ENCODE data around the gene CAMTA1.

CAMTA1 gene

DNA sequence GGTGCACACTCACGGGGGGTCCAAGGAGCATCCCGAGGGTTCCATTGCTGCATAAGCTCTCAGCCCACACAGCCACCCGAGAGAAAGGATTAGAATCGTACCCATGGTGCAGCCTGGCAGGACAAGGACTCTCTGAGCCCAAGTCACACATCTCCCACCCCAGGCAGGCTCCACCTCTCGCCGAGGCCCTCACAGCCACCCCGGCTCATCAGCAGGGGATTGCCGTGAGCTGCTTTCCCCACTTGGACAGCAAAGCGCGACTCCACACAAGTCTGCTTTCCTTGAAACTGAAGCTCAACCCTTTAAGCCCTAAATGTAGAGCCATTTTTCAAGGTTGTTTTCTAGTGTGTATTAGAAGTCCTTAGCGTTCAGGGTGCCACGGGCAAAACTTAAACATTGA is 679.5 kb downstream of the CAMTA1 start:
- no peak for DNase-seq (ENCODE audit: extremely low spot score)
- TF ChIP-seq LEF1 (IDR thresholded peaks at IDR 0.05; ENCODE audit: borderline replicate concordance) (no peak), SUZ12 (IDR thresholded peaks at IDR 0.05) (no peak), SP1 (IDR thresholded peaks at IDR 0.05) (no peak), HDGF (IDR thresholded peaks at IDR 0.05; ENCODE audit: borderline replicate concordance) (no peak), L3MBTL2 (conservative IDR thresholded peaks at IDR 0.05) (no peak), ARNT (IDR thresholded peaks at IDR 0.05) (no peak), NFRKB (IDR thresholded peaks at IDR 0.05) (no peak), CTBP1 (IDR thresholded peaks at IDR 0.05; ENCODE audit: borderline replicate concordance) (no peak), FOXM1 (IDR thresholded peaks at IDR 0.05; ENCODE audit: borderline replicate concordance) (no peak), FOXK2 (IDR thresholded peaks at IDR 0.05) (no peak), FOXA1 (IDR thresholded peaks at IDR 0.05) (no peak), PKNOX1 (IDR thresholded peaks at IDR 0.05) (no peak), ELF4 (IDR thresholded peaks at IDR 0.05) (no peak), TARDBP (IDR thresholded peaks at IDR 0.05) (no peak), ZNF384 (IDR thresholded peaks at IDR 0.05) (no peak), BHLHE40 (IDR thresholded peaks at IDR 0.05; ENCODE audit: borderline replicate concordance) (no peak)
- ChIA-PET POLR2A (no interaction called here), CTCF (interaction anchor here (0.7 to 1.0 kb wide), 2 partner anchors 10 to 73 kb away, joined by 3 read pairs; no protein-coding TSS in a partner anchor)

- no peak for TF ChIP-seq L3MBTL2 (conservative IDR thresholded peaks at IDR 0.05)
- no peak for TF ChIP-seq HDGF (IDR thresholded peaks at IDR 0.05; ENCODE audit: borderline replicate concordance)
- no peak for TF ChIP-seq FOXA1 (IDR thresholded peaks at IDR 0.05)
- TF ChIP-seq TARDBP (IDR thresholded peaks at IDR 0.05) = no peak
- TF ChIP-seq SUZ12 (IDR thresholded peaks at IDR 0.05) = no peak
- TF ChIP-seq SP1 (IDR thresholded peaks at IDR 0.05) = no peak
- TF ChIP-seq ARNT (IDR thresholded peaks at IDR 0.05) = no peak
- TF ChIP-seq FOXK2 (IDR thresholded peaks at IDR 0.05) = no peak
- no peak for TF ChIP-seq LEF1 (IDR thresholded peaks at IDR 0.05; ENCODE audit: borderline replicate concordance)
- no peak for TF ChIP-seq NFRKB (IDR thresholded peaks at IDR 0.05)
- TF ChIP-seq ELF4 (IDR thresholded peaks at IDR 0.05) = no peak
- no peak for TF ChIP-seq FOXM1 (IDR thresholded peaks at IDR 0.05; ENCODE audit: borderline replicate concordance)
- TF ChIP-seq BHLHE40 (IDR thresholded peaks at IDR 0.05; ENCODE audit: borderline replicate concordance) = no peak
- no peak for TF ChIP-seq CTBP1 (IDR thresholded peaks at IDR 0.05; ENCODE audit: borderline replicate concordance)
- no peak for TF ChIP-seq ZNF384 (IDR thresholded peaks at IDR 0.05)
- TF ChIP-seq PKNOX1 (IDR thresholded peaks at IDR 0.05) = no peak
These were observed 682.4 kb downstream of the CAMTA1 start for GRCh38 chr1:7467476-7468175.

DNA sequence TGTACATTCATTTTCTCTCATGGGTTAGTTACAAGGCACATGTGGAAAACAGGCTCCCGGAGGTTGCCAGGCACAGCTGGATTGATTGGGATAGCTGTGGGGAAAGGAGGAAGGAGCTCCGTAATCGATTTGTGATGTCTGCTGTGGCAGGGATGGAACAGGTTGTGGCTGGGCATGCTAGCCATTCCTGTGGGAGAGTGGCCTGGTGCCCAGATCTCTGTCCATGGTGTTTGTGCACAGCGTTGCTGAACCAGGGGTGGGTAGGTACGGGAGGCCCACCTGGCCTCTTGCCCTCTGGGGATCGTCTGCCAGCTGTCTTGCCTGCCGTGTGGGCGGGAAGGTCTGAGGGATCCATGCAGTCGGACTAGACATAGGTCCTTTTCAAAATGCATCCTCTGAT is 683.0 kb downstream of the CAMTA1 start:
- POLR2A ChIA-PET = no interaction called here
- no peak for TF ChIP-seq HDGF (IDR thresholded peaks at IDR 0.05; ENCODE audit: borderline replicate concordance)
- no peak for TF ChIP-seq PKNOX1 (IDR thresholded peaks at IDR 0.05)
- TF ChIP-seq TARDBP (IDR thresholded peaks at IDR 0.05) = no peak
- TF ChIP-seq CTBP1 (IDR thresholded peaks at IDR 0.05; ENCODE audit: borderline replicate concordance) = no peak
- TF ChIP-seq LEF1 (IDR thresholded peaks at IDR 0.05; ENCODE audit: borderline replicate concordance) = no peak
- TF ChIP-seq NFRKB (IDR thresholded peaks at IDR 0.05) = no peak
- no peak for TF ChIP-seq FOXM1 (IDR thresholded peaks at IDR 0.05; ENCODE audit: borderline replicate concordance)
- DNase-seq (ENCODE audit: extremely low spot score) = no peak
- CTCF ChIA-PET = no interaction called here

More at GRCh38 chr1:7467476-7468175, 682.4 kb downstream of the CAMTA1 start:
- ChIA-PET CTCF (no interaction called here), POLR2A (no interaction called here)
- no peak for DNase-seq (ENCODE audit: extremely low spot score)

GRCh38 chr1:7469255-7469938 is 684.1 kb downstream of the CAMTA1 start:
- no peak for DNase-seq (ENCODE audit: extremely low spot score)
- POLR2A ChIA-PET = interaction anchor here (0.9 kb wide), 1 partner anchor 171 kb away, joined by 3 read pairs; no protein-coding TSS in a partner anchor
- CTCF ChIA-PET = no interaction called here
- TF ChIP-seq BHLHE40 (IDR thresholded peaks at IDR 0.05; ENCODE audit: borderline replicate concordance) (no peak), SP1 (IDR thresholded peaks at IDR 0.05) (no peak), FOXM1 (IDR thresholded peaks at IDR 0.05; ENCODE audit: borderline replicate concordance) (no peak), ELF4 (IDR thresholded peaks at IDR 0.05) (no peak), HDGF (IDR thresholded peaks at IDR 0.05; ENCODE audit: borderline replicate concordance) (no peak), SUZ12 (IDR thresholded peaks at IDR 0.05) (no peak), TARDBP (IDR thresholded peaks at IDR 0.05) (no peak), L3MBTL2 (conservative IDR thresholded peaks at IDR 0.05) (no peak), PKNOX1 (IDR thresholded peaks at IDR 0.05) (no peak), FOXA1 (IDR thresholded peaks at IDR 0.05) (no peak), NFRKB (IDR thresholded peaks at IDR 0.05) (no peak), LEF1 (IDR thresholded peaks at IDR 0.05; ENCODE audit: borderline replicate concordance) (no peak), FOXK2 (IDR thresholded peaks at IDR 0.05) (no peak), ZNF384 (IDR thresholded peaks at IDR 0.05) (no peak), ARNT (IDR thresholded peaks at IDR 0.05) (no peak), CTBP1 (IDR thresholded peaks at IDR 0.05; ENCODE audit: borderline replicate concordance) (no peak)
